T-helper 22 cell (primary cell): ENCODE data around the gene LYG2.
"Not testable (repeated sequence)": the region's sequence is repeated elsewhere in the genome, so short reads cannot be mapped to it uniquely, and the experiment has no call there.

ENCODE experiments used
- DNase-seq: peaks from one replicate; pipeline ENCODE4 v3.0.0-alpha.2; 2020; ENCODE audit warnings: low read depth

Gene LYG2

GRCh38 chr2:99255491-99256318 is at the start of gene LYG2:
Gene LYG2, minus strand, starts transcription at chr2:99255666. Its CDS starts 1,406 bp downstream, at chr2:99254260.
- no peak for DNase-seq

- DNase-seq: not testable (repeated sequence)
Observed at GRCh38 chr2:99301097-99301496, 45.6 kb upstream of the LYG2 start, which contains the start of gene LYG1. Gene LYG1, minus strand, starts transcription at chr2:99301197. Its CDS starts 5,527 bp downstream, at chr2:99295670.

- DNase-seq: no peak
Observed at GRCh38 chr2:99299580-99299979, 44.1 kb upstream of the LYG2 start.

GRCh38 chr2:99297994-99298393 is 42.5 kb upstream of the LYG2 start:
- no peak for DNase-seq

- no peak for DNase-seq
Observed at GRCh38 chr2:99285526-99285925, 30.1 kb upstream of the LYG2 start.

GRCh38 chr2:99279969-99280695 is 24.7 kb upstream of the LYG2 start:
- no peak for DNase-seq

- DNase-seq: no peak
Observed at GRCh38 chr2:99278793-99279291, 23.4 kb upstream of the LYG2 start.

- not testable (repeated sequence) for DNase-seq
Observed at GRCh38 chr2:99278195-99278765, 22.8 kb upstream of the LYG2 start.

GRCh38 chr2:99275882-99276281 is 20.4 kb upstream of the LYG2 start:
- DNase-seq: no peak

GRCh38 chr2:99261242-99261641 is 5.8 kb upstream of the LYG2 start:
- no peak for DNase-seq

- DNase-seq: no peak
Observed at GRCh38 chr2:99260184-99260583, 4.7 kb upstream of the LYG2 start.

GRCh38 chr2:99259465-99259864 is 4.0 kb upstream of the LYG2 start:
- no peak for DNase-seq

GRCh38 chr2:99256677-99257076 is 1.2 kb upstream of the LYG2 start:
- no peak for DNase-seq

- DNase-seq: no peak
Observed at GRCh38 chr2:99249951-99250350, 5.5 kb downstream of the LYG2 start.

- DNase-seq: no peak
Observed at GRCh38 chr2:99242151-99242550, 13.3 kb downstream of the LYG2 start.

- DNase-seq: no peak
Observed at GRCh38 chr2:99240431-99240830, 15.0 kb downstream of the LYG2 start.

GRCh38 chr2:99238599-99238998 is 16.9 kb downstream of the LYG2 start:
- DNase-seq: no peak

GRCh38 chr2:99233177-99233576 is 22.3 kb downstream of the LYG2 start:
- not testable (repeated sequence) for DNase-seq

GRCh38 chr2:99217929-99218501 is 37.5 kb downstream of the LYG2 start:
- DNase-seq: no peak

GRCh38 chr2:99216096-99216495 is 39.4 kb downstream of the LYG2 start:
- DNase-seq: no peak

- DNase-seq: no peak
Observed at GRCh38 chr2:99205491-99205890, 50.0 kb downstream of the LYG2 start.

- DNase-seq: no peak
Observed at GRCh38 chr2:99201959-99202678, 53.3 kb downstream of the LYG2 start.
